ENCODE measurements around the gene PPL.
"Not testable (repeated sequence)": the region's sequence is repeated elsewhere in the genome, so short reads cannot be mapped to it uniquely, and the experiment has no call there.

The PPL gene

GRCh38 chr16:4966736-4967453 lies 29.9 kb upstream of the PPL start:
- no peak for TF ChIP-seq CTCF (IDR thresholded peaks at IDR 0.05; ENCODE audit: low read depth, low read length)
- no peak for DNase-seq (ENCODE audit: extremely low read depth, low read depth)

- not testable (repeated sequence) for DNase-seq (ENCODE audit: extremely low read depth, low read depth)
These were observed 26.6 kb upstream of the PPL start for GRCh38 chr16:4963527-4963926.

DNA sequence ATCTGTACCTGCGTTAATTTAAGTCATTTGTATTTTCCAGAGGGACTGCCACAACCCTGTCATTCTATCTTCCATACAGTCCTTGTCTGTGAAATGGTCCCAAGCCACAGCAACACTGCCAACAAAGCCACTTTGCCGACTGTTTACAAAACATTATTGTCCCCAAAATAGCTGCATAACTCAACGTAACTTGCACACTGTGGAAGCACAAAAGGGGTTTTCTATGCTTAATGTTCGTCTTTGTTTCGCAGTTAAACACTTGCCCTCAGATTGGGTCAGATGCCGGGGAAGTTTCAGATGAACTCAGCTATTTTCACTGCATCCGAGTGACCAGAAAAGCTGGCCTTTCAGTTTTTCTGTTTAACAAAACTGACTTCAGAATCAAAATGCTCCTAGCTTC lies 25.8 kb upstream of the PPL start:
- DNase-seq (ENCODE audit: extremely low read depth, low read depth), result no peak
- TF ChIP-seq CTCF (IDR thresholded peaks at IDR 0.05; ENCODE audit: low read depth, low read length), result no peak

DNA sequence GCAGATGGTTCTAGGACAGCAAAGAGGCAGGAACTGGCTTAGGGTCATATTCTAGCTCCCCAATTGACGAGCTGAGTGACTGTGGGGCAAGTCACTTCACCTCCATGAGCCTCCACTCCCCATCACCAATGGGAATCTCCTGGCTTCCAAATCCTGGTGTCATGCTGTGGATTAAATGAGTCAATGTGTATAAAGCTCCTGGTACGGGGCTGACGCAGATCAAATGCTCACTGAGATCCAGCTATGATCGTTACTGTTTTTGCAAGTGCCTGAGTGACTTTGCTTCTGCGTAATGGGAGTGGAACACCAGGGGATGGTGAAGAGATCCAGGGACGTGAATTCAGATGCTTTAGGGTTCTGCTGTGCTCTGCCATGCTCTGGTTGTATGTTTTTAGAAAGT lies 23.6 kb upstream of the PPL start:
- no peak for TF ChIP-seq CTCF (IDR thresholded peaks at IDR 0.05; ENCODE audit: low read depth, low read length)

DNA sequence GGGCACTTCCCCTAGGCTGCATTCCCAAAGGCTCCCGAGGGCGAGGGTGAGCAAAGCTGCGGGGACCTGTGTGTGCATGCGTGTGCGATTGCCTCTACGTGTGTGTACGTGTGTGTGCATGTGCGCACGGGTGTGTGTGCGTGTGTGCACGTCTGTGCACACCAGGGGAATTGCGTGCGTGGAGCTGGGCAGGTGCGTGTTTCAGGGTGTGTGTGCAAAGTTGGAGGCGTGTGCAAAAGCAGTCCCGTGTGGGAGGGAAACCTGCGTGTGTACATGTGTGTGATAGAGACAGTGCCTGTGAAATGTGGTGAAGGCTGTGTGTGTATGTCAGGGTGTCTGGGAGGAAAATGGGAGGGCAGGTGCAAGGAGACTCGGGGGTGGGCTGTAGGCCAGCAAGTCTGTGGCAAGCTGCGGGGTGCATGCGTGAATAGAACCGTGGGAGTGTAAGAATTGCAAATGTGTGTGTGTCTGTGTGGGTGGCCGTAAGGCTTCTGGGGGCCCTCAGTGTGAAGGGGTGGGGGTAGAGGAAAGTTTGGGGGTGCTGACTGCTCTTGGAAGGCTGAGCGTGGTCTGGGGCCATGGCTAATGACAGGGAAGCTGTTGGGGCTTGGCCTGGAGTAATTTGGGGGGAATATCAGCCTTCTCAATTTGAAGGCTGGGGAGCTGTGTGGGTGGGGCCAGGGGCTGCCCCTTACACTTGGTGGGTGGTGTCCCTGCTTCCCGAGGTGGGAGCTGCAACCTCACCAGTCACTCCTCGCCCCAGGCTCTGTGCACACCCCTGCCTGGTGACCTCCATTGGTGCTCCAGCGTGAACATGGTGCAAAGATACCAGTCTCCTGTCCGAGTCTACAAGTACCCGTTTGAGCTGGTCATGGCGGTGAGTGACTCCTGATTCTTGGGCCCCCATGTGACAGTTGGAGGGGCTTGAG lies 21.8 kb upstream of the PPL start:
- no peak for DNase-seq (ENCODE audit: extremely low read depth, low read depth)
- no peak for TF ChIP-seq CTCF (IDR thresholded peaks at IDR 0.05; ENCODE audit: low read depth, low read length)

More for the DNA sequence above, 23.6 kb upstream of the PPL start:
- DNase-seq (ENCODE audit: extremely low read depth, low read depth), result no peak

- no peak for TF ChIP-seq CTCF (IDR thresholded peaks at IDR 0.05; ENCODE audit: low read depth, low read length)
These were observed 21.0 kb upstream of the PPL start, which contains the start of gene SEC14L5 for GRCh38 chr16:4957720-4958509. Gene SEC14L5 (plus strand): TSS chr16:4958330. CDS start chr16:4959324, 994 bp downstream.

DNA sequence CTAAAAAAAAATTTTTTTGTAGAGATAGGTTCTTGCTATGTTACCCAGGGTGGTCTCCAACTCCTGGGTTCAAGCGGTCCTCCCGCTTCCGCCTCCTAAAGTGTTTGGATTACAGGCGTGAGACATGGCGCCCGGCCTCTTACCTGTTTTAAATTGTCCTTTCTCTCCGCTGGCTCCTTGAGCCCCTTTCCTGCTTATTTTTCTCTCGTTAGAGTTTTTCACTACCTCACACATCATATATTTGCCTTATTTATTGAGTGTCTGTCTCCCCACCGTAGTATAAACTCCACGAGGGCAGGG lies 20.4 kb upstream of the PPL start:
- TF ChIP-seq CTCF (IDR thresholded peaks at IDR 0.05; ENCODE audit: low read depth, low read length), result no peak
- DNase-seq (ENCODE audit: extremely low read depth, low read depth), result no peak

More at GRCh38 chr16:4957720-4958509, 21.0 kb upstream of the PPL start, which contains the start of gene SEC14L5:
- DNase-seq (ENCODE audit: extremely low read depth, low read depth), result peak; percentile 95

Measured in AG09319 (cell line).